Left forelimb (tissue), 1 donor: ENCODE results near the gene MUC6.

ENCODE experiments used
- DNase-seq: peaks from one replicate; pipeline ENCODE4 v3.0.0-alpha.2; 2018; ENCODE audit warnings: low spot score

Gene MUC6

DNA sequence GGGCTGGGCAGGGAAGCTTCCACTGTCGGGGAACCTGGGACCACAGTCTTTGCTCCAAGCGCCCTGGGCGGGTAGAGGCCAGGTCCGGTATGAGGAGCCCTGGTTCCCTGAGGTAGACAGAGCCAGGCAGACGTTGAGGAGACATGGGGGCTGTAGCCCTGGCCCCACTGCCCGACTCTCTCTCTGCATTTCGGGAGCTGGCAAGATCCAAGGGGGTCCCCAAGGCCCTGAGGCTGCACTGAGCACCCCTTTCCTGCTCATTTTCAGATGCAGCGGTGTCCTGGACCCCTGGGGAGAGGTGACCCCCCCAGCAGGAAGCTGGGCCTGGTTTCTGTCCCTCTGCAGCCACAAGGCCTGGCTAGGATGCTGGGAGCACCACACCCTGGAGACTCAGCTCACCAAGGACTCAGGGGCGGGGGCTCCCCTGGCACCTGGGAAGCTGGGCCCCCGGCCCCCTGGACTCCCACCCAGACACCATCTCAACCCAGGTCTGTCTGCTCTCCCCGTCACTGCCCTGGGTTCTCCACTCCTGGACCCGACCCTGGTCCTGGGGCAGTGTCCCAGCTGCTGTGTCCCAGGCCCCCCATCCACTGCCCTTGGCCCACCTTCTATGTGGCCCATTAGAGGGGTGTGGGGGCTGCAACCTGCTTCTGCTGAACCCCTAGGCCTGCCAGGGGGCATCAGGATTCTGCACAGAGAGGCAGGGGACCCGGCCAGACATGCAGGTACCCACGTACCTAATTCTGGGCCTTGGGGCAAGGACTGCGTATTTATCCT, 15.0 kb upstream of the MUC6 start:
- DNase-seq = no peak

- no peak for DNase-seq
Observed at GRCh38 chr11:1050581-1051355, 14.2 kb upstream of the MUC6 start.

GRCh38 chr11:1049911-1050580, 13.5 kb upstream of the MUC6 start:
- DNase-seq = no peak

DNA sequence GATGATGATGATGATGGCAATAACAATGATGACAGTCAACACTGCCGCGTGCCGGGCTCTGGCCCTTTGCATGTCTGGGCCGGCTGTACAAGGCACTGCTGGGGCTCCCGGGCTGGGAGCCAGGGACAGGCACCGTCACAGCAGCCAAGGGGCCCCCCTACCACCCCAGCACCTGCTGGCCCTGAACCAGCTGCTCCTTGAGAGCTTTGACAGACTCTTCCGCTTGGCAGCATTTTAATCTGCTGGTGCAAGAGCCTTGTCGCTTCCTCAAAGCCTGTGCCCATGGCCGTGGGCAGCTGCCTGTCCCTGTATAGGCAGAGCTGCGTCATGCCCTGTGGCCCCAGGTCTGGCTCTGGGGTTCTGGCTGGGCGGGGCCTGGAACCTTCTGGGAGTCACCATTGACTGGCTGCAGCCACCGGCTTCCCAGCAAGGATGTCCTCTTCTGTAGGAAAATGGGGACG, 12.9 kb upstream of the MUC6 start:
- DNase-seq = no peak

GRCh38 chr11:1049071-1049405, 12.5 kb upstream of the MUC6 start:
- no peak for DNase-seq

- DNase-seq = no peak
Observed at GRCh38 chr11:1048375-1049070, 12.0 kb upstream of the MUC6 start.

DNA sequence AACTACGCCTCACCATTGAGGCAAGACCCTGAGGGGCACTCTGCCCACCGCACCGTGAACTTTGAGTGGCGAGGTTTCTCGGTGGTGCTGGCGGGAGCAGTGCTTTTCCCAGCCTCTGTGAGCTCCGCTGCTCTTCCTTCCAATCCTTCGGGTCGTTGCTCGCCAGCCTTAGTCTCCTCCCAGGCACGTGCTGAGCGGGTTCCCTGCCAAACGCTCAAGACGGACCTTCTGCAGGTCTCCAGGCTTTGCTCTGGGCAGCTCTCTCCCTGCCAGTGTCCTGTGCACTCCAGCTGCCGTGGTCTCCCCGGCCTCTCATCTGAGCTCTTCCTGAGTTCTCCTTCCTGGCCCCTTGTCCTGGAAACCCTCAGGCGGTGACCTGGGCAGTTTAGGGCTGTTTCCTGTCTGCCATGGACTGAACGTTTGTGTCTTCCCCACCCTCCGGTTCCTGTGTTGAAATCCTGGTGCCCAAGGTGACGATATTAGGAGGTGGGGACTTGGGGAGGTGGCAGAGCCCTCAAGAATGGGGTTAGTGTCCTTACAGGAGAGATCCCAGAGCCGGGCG, 11.2 kb upstream of the MUC6 start:
- no peak for DNase-seq

DNA sequence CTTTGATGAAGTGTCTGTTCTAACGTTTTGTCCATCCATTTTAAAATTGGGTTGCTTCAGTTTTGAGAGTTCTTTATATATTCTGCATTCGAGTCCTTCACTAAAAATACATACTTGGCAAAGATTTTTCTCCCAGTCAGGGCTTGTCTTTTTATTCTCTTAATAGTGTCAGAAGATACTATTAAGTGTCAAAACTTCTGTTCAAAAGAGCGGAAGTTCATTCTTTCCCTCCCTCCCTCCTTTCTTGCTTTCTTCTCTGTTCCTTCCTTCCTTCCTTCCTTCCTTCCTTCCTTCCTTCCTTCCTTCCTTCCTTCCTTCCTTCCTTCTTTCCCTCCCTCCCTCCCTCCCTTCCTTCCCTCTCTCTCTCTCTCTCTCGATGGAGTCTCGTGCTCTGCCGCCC, 7.6 kb upstream of the MUC6 start:
- no peak for DNase-seq

DNA sequence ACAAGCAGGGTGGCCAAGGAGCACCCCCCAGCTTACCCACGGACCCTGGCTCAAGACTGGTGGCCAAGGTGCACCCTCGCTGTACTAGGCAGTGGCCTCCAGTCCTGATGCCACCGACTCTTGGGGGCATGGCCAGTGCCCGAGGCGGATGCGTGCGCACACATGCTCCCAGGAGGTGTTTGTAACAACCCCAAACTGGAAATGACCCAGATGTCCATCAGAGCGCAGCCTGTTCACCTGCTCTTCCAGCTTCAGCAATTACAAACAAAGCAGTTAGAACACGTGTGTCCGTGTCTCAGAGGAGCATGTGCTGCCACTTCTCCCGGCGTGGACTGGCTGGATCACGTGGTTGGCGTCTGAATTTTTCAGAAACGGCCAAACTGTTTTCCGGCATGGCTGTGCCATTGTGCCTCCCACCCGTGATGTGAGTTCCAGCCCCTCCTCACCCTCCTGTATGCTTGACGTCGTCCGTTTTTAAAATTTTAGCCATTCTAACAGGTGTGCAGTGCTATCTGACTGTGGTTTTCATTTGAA, 7.1 kb upstream of the MUC6 start:
- no peak for DNase-seq

- DNase-seq = no peak
Observed at GRCh38 chr11:1042626-1043562, 6.4 kb upstream of the MUC6 start.

DNA sequence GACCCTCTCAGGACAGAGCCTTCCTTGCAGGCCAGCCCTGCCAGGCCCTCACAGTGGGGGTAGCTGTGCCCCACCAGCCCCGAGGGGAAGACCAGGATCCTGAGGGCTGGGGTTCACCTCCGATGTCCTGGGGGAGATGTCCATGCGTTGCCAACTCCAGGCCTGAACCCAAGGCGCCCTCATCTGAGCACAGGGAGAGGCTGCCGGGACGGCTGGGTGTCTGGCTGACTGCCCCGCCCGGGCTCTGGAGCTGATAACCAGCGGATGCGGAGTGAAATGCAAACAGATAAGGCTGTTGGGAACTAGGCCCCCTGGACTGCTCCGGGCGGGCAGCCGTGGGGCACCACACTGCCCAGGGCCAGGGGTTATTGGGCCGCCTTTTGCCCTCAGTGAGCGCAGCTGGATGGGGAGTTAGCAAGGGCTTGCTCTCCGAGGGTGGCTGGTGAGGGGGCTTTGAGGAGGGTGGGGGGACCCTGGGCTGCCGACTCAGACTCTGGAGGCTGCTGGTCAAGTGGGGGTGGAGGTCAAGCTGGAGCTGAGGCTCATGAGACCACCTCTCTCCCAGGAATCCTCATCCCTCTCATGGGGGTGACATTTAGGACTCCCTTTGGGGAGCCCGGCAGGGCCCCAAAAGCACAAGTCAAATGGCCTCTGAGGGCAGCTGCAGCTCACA, 5.6 kb upstream of the MUC6 start:
- no peak for DNase-seq

- DNase-seq = no peak
Observed at GRCh38 chr11:1041471-1041870, 5.0 kb upstream of the MUC6 start.

- no peak for DNase-seq
Observed at GRCh38 chr11:1041149-1041467, 4.6 kb upstream of the MUC6 start.

- DNase-seq = no peak
Observed at GRCh38 chr11:1040428-1041148, 4.1 kb upstream of the MUC6 start.

DNA sequence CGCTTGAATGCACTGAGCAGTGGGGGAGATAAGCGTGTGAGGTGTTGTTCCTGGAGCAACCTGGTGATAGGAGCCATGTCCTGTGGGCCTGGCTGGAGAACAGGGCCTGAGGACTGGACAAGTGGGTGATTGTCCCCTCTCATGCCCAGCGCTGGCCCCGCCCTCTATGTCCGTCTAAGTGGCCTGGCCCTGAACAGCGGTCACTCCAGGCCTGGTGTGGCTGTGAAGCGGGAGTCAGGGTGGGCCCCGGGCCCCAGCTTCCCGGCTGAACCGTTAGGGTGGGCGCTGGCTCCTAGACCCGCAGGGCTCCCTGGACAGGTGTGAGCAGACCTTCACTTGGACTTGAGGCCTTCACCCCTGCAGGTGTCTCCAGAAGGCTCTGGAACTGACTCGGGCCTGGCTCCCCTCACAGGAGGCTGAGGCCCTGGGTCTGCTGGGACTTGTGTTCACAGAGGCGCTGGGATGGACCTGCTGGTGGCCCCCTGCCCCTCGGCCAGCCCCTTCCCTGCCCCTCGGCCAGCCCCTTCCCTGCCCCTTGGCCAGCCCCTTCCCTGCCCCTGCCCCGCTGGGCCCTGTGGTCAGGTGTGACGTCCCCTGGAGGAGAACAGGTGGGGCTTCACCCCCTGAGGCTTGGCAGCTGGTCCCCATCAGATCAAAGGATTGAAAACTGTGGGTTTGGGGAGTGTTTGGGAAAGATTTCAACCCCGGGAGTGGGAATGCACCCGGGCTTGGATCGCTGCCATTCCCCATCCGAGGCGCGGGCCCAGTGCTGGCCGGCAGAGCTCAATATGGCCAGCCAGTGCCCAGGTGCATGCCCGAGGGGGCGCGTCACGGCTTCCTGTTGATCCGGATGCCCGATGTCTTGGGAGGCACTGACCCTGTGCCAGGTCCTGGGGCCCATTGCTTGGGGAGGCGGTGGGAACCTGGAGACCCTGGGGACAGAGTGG, 3.2 kb upstream of the MUC6 start:
- no peak for DNase-seq

DNA sequence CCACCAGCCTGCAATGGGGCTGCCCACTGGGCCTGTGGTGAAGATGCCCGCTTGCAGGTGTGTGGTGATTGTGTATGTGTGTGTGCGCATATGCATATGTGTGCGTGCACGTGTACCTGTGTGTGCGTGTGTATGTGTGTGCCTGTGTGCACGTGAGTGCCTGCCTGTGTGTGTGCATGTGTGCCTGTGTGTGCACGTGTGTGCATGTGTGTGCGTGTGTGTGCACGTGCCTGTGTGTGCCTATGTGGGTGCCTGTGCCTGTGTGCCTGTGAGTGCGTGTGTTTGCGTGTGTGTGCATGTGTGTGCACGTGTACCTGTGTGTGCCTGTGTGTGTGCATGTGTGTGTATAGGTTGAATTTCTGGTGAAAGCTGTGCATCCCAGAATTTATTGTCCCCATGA, 2.4 kb upstream of the MUC6 start:
- no peak for DNase-seq

GRCh38 chr11:1038361-1038760, 1.8 kb upstream of the MUC6 start:
- DNase-seq = no peak

DNA sequence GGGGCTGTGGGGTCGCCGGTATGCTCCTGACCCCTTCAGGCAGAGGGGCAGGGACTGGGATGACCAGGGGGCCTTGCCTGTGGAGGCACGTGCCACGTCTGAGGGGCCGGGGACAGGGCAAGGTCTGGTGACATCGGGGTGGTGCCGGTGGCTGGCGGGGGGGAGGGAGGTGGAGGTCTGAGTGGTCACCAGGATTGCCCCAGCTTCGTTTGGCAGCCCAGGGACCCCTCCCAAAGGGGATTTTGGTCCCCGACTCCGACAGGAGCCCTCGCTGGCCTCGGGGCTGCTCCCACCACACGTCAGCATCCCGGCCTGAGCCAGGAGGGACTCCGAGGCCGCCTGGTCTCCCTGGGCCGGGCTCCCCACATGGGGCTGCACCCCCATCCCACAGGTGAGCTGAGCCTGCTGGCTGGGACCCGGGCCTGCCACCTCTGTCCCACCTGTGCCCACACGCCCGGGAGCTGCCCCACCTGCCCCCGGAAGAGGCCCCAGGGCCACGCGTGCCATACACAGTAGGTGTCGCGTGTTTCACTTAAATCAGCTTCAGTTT, 1.1 kb upstream of the MUC6 start:
- DNase-seq = no peak
